GM23338 (cell line): Measurements from ENCODE around the gene TOR3A. TPM values are rescaled to one million over a fixed set of nuclear protein-coding genes. Genes with fewer than 3 reads are reported as not detected.

Source experiments
- ATAC-seq: fragments of 200-7000 bp; cut with Tn5 transposase; 3 replicates; pipeline ENCODE4 v1.9.1; 2020
- DNase-seq: peaks from one replicate; pipeline ENCODE4 v3.0.0-alpha.2; 2015; ENCODE audit warnings: low spot score
- H2AFZ ChIP-seq: fragments of 200-600 bp; sonication (generic); 2 replicates; pipeline ENCODE4 v1.8.0; 2016; ENCODE audit warnings: antibody characterized with exemption, mild to moderate bottlenecking, moderate library complexity
- H3F3A ChIP-seq: fragments of 200-600 bp; sonication (generic); replicated peaks from 2 replicates; pipeline ENCODE4 v1.8.0; 2017; ENCODE audit warnings: antibody characterized with exemption, mixed run types, low read depth
- H3K27ac ChIP-seq: fragments of 200-600 bp; sonication (generic); 2 replicates; pipeline ENCODE4 v1.6.1; 2016; ENCODE audit warnings: low read depth
- H3K27me3 ChIP-seq: fragments of 200-600 bp; sonication (generic); 2 replicates; pipeline ENCODE4 v1.8.0; 2016; ENCODE audit warnings: mild to moderate bottlenecking, mixed run types, moderate library complexity; ENCODE audit not compliant: insufficient read depth
- H3K36me3 ChIP-seq: fragments of 200-600 bp; sonication (generic); 2 replicates; pipeline ENCODE4 v1.8.0; 2016; ENCODE audit warnings: mild to moderate bottlenecking; ENCODE audit not compliant: insufficient read depth
- H3K4me1 ChIP-seq: fragments of 200-600 bp; sonication (generic); 2 replicates; pipeline ENCODE4 v1.8.0; 2016; ENCODE audit warnings: mild to moderate bottlenecking, moderate library complexity; ENCODE audit not compliant: insufficient read depth
- H3K4me2 ChIP-seq: fragments of 200-600 bp; sonication (generic); 2 replicates; pipeline ENCODE4 v1.7.1; 2017; ENCODE audit warnings: mixed run types
- H3K4me3 ChIP-seq: fragments of 200-600 bp; sonication (generic); 2 replicates; pipeline ENCODE4 v1.6.1; 2016; ENCODE audit warnings: mixed run types
- H3K79me2 ChIP-seq: fragments of 200-600 bp; sonication (generic); replicated peaks from 2 replicates; pipeline ENCODE4 v1.8.0; 2017; ENCODE audit warnings: mild to moderate bottlenecking; ENCODE audit not compliant: insufficient read depth
- H3K9me2 ChIP-seq: fragments of 200-600 bp; sonication (generic); 2 replicates; pipeline ENCODE4 v1.8.0; 2017; ENCODE audit not compliant: insufficient read depth
- H4K20me1 ChIP-seq: fragments of 200-600 bp; sonication (generic); replicated peaks from 2 replicates; pipeline ENCODE4 v1.8.0; 2017; ENCODE audit warnings: mild to moderate bottlenecking; ENCODE audit not compliant: insufficient read depth
- H3K27ac Mint-ChIP-seq: 2 replicates; pipeline ENCODE4 v1.8.0; 2020; ENCODE audit warnings: inconsistent platforms, mild to moderate bottlenecking, moderate library complexity, mixed read lengths
- H3K27me3 Mint-ChIP-seq: 3 replicates; pipeline ENCODE4 v1.8.0; 2022; ENCODE audit warnings: low read depth, mild to moderate bottlenecking, moderate library complexity, mixed read lengths, inconsistent platforms; ENCODE audit not compliant: insufficient read depth, poor library complexity
- H3K36me3 Mint-ChIP-seq: 3 replicates; pipeline ENCODE4 v1.8.0; 2021; ENCODE audit warnings: low read depth, mild to moderate bottlenecking, inconsistent platforms, moderate library complexity, mixed read lengths
- H3K4me1 Mint-ChIP-seq: 3 replicates; pipeline ENCODE4 v1.8.0; 2020; ENCODE audit warnings: mild to moderate bottlenecking, inconsistent platforms, mixed read lengths
- H3K4me3 Mint-ChIP-seq: 3 replicates; pipeline ENCODE4 v1.8.0; 2021; ENCODE audit warnings: moderate library complexity, mild to moderate bottlenecking, inconsistent platforms, mixed read lengths
- H3K9me3 Mint-ChIP-seq: 3 replicates; pipeline ENCODE4 v1.8.0; 2020; ENCODE audit warnings: moderate library complexity, mild to moderate bottlenecking, inconsistent platforms, mixed read lengths
- ETS1 ChIP-seq: IDR thresholded peaks from 2 replicates; pipeline ENCODE4 v1.6.1; 2016; ENCODE audit warnings: antibody characterized with exemption
- EZH2 ChIP-seq: fragments of 200-600 bp; sonication (generic); IDR thresholded peaks from one replicate; pipeline ENCODE4 v1.8.0; 2017; ENCODE audit warnings: antibody characterized with exemption, mild to moderate bottlenecking, low read depth; ENCODE audit not compliant: unreplicated experiment
- EZH2phosphoT487 ChIP-seq: fragments of 200-600 bp; sonication (generic); IDR thresholded peaks from one replicate; pipeline ENCODE4 v1.8.1; 2018; ENCODE audit warnings: antibody characterized with exemption; ENCODE audit not compliant: unreplicated experiment
- JUNB ChIP-seq: IDR thresholded peaks from one replicate; pipeline ENCODE4 v1.6.1; 2016; ENCODE audit warnings: antibody characterized with exemption; ENCODE audit not compliant: unreplicated experiment
- POLR2AphosphoS5 ChIP-seq: IDR thresholded peaks from 2 replicates; pipeline ENCODE4 v1.6.1; 2016; ENCODE audit warnings: antibody characterized with exemption, low read depth
- STAT1 ChIP-seq: IDR thresholded peaks from one replicate; pipeline ENCODE4 v1.6.1; 2016; ENCODE audit warnings: antibody characterized with exemption; ENCODE audit not compliant: unreplicated experiment
- ZNF114 ChIP-seq: fragments of 250-450 bp; sonication (Bioruptor Pico); IDR thresholded peaks from 2 replicates; pipeline ENCODE4 v1.5.0; 2020; ENCODE audit warnings: mild to moderate bottlenecking, moderate library complexity
- ZNF331 ChIP-seq: fragments of 250-450 bp; sonication (Bioruptor Pico); IDR thresholded peaks from 2 replicates; pipeline ENCODE4 v1.5.0; 2020; ENCODE audit warnings: low read depth, mild to moderate bottlenecking, moderate library complexity
- polyA plus RNA-seq: library from polyadenylated mRNA; unstranded; fragments of >200 nt; fragmentation: Nextera tagmentation; extraction: Ambion mirVana; gene quantifications from 2 replicates; pipeline ENCODE4 v1.2.1, GENCODE V29; 2016
- total RNA-seq: library from RNA; depleted of rRNA; stranded (reverse); fragments of >200 nt; shearing (Covaris generic); gene quantifications from 2 replicates; pipeline ENCODE4 v1.2.3, GENCODE V29; 2014
- TF ChIP-seq, protein P1 (sequence below), 2 experiments: fragments of 200-600 bp in 1 of 2; sonication (generic) in 1 of 2; conservative IDR thresholded peaks; 2 replicates each; pipeline versions ENCODE4 v1.5.1 to v1.6.1; 2016 to 2017; ENCODE audit warnings: antibody characterized with exemption in 2 of 2, low read depth in 2 of 2, mild to moderate bottlenecking in 2 of 2, moderate library complexity in 1 of 2
- TF ChIP-seq, protein P2 (sequence below): IDR thresholded peaks from one replicate; pipeline ENCODE4 v1.6.1; 2018; ENCODE audit warnings: antibody characterized with exemption; ENCODE audit not compliant: unreplicated experiment

TOR3A gene
- total and polyA plus RNA-seq, 2 experiments from 2014 or later: 11.2 to 57.6 TPM

GRCh38 chr1:179143322-179143721 lies 61.5 kb downstream of the TOR3A start:
- H3K36me3 ChIP-seq: no peaks in the 10 kb centered on the region; the same call in 1 of the 2 replicates
- peaks cover 56% of the 10 kb centered on the region for H3K79me2 ChIP-seq
- peaks cover 26% of the 10 kb centered on the region for H3K36me3 Mint-ChIP-seq
- no peaks in the 10 kb centered on the region for H3K9me2 ChIP-seq
- H3K27ac ChIP-seq: no peak overlapping the region; the same call in 1 of the 2 replicates
- no peak overlapping the region for H3K4me3 Mint-ChIP-seq
- DNase-seq (no peak), ATAC-seq (no peak)
- H3K4me1 Mint-ChIP-seq: peaks cover 13% of the 10 kb centered on the region
- H3K4me2 ChIP-seq: no peak overlapping the region
- no peak for TF ChIP-seq EZH2
- no peak for TF ChIP-seq JUNB
- no peak for TF ChIP-seq ZNF114 (CRISPR knock-in tag)
- TF ChIP-seq, protein P1, sequence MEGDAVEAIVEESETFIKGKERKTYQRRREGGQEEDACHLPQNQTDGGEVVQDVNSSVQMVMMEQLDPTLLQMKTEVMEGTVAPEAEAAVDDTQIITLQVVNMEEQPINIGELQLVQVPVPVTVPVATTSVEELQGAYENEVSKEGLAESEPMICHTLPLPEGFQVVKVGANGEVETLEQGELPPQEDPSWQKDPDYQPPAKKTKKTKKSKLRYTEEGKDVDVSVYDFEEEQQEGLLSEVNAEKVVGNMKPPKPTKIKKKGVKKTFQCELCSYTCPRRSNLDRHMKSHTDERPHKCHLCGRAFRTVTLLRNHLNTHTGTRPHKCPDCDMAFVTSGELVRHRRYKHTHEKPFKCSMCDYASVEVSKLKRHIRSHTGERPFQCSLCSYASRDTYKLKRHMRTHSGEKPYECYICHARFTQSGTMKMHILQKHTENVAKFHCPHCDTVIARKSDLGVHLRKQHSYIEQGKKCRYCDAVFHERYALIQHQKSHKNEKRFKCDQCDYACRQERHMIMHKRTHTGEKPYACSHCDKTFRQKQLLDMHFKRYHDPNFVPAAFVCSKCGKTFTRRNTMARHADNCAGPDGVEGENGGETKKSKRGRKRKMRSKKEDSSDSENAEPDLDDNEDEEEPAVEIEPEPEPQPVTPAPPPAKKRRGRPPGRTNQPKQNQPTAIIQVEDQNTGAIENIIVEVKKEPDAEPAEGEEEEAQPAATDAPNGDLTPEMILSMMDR (conservative IDR thresholded peaks at IDR 0.05; ENCODE audit: low read depth in 2 of 2): no peak
- no peak for TF ChIP-seq ETS1
- TF ChIP-seq ZNF331: no peak
- TF ChIP-seq, protein P2, sequence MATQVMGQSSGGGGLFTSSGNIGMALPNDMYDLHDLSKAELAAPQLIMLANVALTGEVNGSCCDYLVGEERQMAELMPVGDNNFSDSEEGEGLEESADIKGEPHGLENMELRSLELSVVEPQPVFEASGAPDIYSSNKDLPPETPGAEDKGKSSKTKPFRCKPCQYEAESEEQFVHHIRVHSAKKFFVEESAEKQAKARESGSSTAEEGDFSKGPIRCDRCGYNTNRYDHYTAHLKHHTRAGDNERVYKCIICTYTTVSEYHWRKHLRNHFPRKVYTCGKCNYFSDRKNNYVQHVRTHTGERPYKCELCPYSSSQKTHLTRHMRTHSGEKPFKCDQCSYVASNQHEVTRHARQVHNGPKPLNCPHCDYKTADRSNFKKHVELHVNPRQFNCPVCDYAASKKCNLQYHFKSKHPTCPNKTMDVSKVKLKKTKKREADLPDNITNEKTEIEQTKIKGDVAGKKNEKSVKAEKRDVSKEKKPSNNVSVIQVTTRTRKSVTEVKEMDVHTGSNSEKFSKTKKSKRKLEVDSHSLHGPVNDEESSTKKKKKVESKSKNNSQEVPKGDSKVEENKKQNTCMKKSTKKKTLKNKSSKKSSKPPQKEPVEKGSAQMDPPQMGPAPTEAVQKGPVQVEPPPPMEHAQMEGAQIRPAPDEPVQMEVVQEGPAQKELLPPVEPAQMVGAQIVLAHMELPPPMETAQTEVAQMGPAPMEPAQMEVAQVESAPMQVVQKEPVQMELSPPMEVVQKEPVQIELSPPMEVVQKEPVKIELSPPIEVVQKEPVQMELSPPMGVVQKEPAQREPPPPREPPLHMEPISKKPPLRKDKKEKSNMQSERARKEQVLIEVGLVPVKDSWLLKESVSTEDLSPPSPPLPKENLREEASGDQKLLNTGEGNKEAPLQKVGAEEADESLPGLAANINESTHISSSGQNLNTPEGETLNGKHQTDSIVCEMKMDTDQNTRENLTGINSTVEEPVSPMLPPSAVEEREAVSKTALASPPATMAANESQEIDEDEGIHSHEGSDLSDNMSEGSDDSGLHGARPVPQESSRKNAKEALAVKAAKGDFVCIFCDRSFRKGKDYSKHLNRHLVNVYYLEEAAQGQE: no peak
- TF ChIP-seq EZH2phosphoT487: no peak
- no peak overlapping the region for H2AFZ ChIP-seq
- H3K4me1 ChIP-seq: peaks cover 19% of the 10 kb centered on the region
- peaks cover 2% of the 10 kb centered on the region for H3K27me3 Mint-ChIP-seq
- H4K20me1 ChIP-seq: no peaks in the 10 kb centered on the region
- H3K4me3 ChIP-seq: no peak overlapping the region
- peaks cover 18% of the 10 kb centered on the region for H3K9me3 Mint-ChIP-seq
- no peak overlapping the region for H3K27ac Mint-ChIP-seq
- H3K27me3 ChIP-seq: no peaks in the 10 kb centered on the region
- no peaks in the 10 kb centered on the region for H3F3A ChIP-seq

GRCh38 chr1:179144626-179145025 lies 62.8 kb downstream of the TOR3A start:
- H3K4me3 ChIP-seq: no peak overlapping the region
- no peaks in the 10 kb centered on the region; the same call in 1 of the 2 replicates for H3K36me3 ChIP-seq
- no peak overlapping the region for H3K4me2 ChIP-seq
- peaks cover 9% of the 10 kb centered on the region for H3K9me3 Mint-ChIP-seq
- H2AFZ ChIP-seq: no peak overlapping the region
- H3K27me3 Mint-ChIP-seq: no peaks in the 10 kb centered on the region
- H3K27ac ChIP-seq: no peak overlapping the region
- H3K27me3 ChIP-seq: no peaks in the 10 kb centered on the region
- no peaks in the 10 kb centered on the region for H4K20me1 ChIP-seq
- H3K4me1 Mint-ChIP-seq: peaks cover 13% of the 10 kb centered on the region; the same call in 2 of the 3 replicates
- H3K4me1 ChIP-seq: peaks cover 19% of the 10 kb centered on the region
- ATAC-seq (no peak), DNase-seq (no peak)
- H3K4me3 Mint-ChIP-seq: no peak overlapping the region
- TF ChIP-seq STAT1 (no peak), POLR2AphosphoS5 (no peak), ZNF331 (no peak)
- peaks cover 18% of the 10 kb centered on the region for H3K36me3 Mint-ChIP-seq
- H3F3A ChIP-seq: no peaks in the 10 kb centered on the region
- peaks cover 51% of the 10 kb centered on the region for H3K79me2 ChIP-seq
- no peak overlapping the region for H3K27ac Mint-ChIP-seq
- no peaks in the 10 kb centered on the region for H3K9me2 ChIP-seq
